NCI-H1694 (cell line): Measurements from ENCODE around the gene TAF11L9.
"Not testable (repeated sequence)": the region's sequence is repeated elsewhere in the genome, so short reads cannot be mapped to it uniquely, and the experiment has no call there.

Experiments used
- DNase-seq: peaks from one replicate; lab custom pipeline; 2025; lab: John Stamatoyannopoulos, UW

TAF11L9 gene

DNA sequence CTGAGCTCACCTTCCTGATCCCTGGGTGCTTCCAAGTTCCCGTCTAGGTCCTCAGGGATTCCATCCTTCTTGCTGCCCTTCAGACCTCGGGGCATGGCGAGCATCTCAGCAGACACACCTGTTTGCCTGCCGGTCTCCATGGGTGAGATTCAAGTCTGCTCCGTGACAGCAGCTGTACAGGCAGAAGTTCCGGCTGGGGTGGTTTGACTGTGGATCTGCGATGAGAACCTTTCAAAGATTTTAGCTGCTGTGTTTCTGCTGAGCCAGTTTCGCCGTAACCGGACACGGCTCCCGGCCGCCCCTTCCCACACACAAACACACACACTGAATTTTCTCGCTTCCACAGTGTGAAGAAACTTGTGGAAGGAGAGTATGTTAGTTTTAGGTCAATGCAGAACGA, at the start of gene TAF11L9:
Gene TAF11L9 (minus strand): TSS at position 140 of the 400 bp plus-strand sequence.
- DNase-seq, result not testable (repeated sequence)

DNA sequence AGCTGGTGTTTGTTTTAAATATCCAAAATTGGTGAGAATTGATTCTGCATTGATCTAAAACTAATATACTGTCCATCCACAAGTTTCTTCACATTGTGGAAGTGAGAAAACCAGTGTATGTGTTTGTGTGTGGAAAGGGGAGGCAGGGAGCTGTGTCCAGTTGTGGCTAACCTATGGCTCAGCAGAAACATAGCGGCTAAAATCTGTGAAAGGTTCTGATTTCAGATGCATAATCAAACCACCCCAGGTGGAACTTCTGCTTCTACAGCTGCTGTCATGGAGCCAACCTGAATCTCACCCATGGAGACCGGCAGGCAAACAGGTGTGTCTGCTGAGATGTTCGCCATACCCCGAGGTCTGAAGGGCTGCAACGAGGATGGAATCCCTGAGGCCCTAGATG, 40.0 kb upstream of the TAF11L9 start, which contains the start of gene TAF11L14:
Gene TAF11L14 (plus strand): TSS at position 301 of the 400 bp plus-strand sequence.
- DNase-seq, result no peak

DNA sequence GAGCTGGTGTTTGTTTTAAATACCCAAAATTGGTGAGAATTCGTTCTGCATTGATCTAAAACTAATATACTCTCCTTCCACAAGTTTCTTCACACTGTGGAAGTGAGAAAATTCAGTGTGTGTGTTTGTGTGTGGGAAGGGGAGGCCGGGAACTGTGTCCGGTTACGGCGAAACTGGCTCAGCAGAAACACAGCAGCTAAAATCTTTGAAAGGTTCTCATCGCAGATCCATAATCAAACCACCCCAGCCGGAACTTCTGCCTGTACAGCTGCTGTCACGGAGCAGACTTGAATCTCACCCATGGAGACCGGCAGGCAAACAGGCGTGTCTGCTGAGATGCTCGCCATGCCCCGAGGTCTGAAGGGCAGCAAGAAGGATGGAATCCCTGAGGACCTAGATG, 37.6 kb upstream of the TAF11L9 start, which contains the start of gene TAF11L13:
Gene TAF11L13 (plus strand): TSS at position 301 of the 400 bp plus-strand sequence.
- DNase-seq, result not testable (repeated sequence)

DNA sequence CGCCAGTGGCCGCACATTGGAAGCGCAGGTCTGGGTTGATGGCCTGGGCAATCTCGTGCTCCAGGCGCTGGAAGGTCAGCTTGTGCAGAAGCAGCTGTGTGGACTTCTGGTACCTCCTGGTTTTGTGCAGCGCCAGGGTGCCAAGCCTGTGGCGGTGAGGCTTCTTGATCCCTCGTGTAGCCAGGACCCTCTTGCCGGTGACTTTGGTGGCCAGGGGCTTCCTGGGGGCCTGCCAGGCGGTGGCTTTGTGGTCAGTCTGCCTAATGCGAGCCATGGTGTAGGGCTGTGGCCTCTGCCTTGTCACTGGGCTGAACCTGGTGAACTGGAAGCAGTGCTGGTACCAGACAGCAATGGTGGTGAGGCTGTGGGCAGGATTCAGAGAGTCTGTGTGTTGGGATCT, 31.5 kb upstream of the TAF11L9 start:
- DNase-seq, result no peak

DNA sequence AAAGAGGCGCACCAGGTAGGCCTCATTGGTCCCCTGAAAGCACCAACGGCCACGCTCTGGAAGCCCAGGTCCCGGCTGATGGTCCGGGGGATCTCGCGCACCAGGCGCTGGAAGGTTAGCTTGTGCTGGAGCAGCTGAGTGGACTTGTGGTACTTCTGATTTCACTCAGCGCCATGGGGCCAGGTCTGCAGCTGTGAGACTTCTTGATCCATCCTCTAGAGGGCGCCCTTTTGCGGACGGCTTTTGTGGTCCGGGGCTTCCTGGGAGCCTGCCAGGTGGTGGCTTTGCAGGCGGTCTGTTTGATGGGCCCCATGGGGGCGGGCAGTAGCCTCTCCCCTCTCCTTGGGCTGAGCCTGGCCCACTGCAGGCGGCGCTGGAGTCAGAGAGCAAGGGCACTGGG, 26.4 kb upstream of the TAF11L9 start:
- DNase-seq, result no peak

DNA sequence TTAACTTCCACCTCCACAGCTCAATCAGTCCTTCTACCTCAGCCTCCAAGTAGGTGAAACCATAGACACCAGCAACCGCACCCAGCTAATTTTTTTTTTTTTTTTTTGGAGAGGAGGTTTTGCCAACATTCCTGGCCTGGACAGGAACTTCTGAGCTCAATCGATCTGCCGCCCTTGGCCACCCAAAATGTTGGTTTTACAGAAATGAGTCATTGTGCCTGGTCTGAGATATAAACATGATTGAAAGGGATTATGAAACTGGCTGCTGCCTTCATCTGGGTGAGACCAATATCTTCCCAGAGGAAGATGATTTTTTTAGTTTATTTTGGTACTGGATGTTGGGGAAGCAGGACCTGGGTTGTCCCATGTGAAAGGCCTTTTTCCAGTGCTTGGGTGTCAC, 25.2 kb upstream of the TAF11L9 start:
- DNase-seq, result no peak

DNA sequence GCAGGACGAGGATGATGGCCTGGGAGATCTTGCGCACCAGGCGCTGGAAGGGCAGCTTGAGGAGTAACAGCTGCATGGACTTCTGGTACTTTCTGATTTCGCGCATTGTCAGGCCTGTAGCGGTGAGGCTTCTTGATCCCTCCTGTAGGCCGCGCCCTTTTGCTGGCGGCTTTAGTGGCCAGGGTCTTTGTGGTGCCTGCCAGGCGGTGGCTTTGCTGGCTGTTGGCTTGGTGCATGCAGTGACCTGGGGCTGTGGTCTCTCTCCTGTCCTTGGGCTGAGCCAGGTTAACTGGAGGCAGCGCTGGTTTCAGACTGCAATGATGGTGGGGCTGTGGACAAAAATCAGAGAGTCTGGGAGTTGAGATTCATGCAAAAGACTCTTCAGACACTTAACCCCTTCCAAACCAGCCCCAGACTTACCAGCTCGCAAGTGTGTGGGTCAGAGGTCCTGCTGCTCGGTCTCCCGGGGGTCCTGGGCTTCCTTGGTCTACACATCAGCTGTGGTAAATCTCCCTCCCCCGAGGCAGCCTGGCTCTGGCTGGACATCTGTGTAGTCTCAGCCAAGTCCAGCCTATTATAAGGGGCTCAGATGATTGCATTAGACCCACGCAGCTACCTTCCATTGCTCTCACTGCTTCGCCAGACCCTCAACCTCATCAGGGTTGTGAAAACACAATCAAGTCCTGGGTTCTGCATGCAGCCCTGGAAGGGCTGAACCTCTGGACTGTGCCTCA, 20.8 kb upstream of the TAF11L9 start:
- no peak for DNase-seq

DNA sequence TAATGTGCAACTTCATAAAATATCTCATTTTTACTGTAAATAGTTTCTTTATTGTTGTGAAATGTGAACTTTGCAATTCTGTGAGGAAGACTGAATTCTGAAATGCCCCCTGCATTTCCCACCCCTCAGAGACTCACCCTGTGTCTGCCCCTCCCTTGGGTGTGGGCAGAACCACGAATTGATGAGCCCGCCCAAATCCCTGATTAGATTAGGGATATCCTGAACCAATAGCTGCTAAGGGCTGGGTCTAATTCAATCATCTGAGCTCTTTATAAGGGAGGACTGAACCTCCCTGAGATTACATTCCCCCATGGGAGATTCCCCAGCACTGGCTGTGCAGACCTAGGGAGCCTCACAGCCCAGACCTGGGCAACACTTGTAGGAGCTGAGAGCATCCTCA, 15.9 kb upstream of the TAF11L9 start, which contains the start of gene TAF11L12:
Gene TAF11L12 (plus strand): TSS at position 301 of the 400 bp plus-strand sequence.
- not testable (repeated sequence) for DNase-seq

DNA sequence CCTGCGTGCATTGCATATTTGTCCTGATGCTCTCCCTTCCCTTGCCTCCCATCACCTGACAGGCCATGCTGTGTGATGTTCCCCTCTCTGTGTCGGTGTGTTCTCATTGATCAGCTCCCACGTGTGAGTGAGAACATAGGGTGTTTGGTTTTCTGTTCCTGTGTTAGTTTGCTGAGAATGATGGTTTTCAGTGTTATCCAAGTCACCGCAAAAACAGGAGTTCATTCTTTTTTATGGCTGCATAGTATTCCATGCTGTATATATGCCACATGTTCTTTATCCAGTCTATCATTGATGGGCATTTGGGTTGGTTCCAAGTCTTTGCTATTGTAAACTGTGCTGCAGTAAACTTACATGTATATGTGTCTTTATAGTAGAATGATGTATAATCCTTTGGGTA, 13.3 kb upstream of the TAF11L9 start:
- DNase-seq, result not testable (repeated sequence)

DNA sequence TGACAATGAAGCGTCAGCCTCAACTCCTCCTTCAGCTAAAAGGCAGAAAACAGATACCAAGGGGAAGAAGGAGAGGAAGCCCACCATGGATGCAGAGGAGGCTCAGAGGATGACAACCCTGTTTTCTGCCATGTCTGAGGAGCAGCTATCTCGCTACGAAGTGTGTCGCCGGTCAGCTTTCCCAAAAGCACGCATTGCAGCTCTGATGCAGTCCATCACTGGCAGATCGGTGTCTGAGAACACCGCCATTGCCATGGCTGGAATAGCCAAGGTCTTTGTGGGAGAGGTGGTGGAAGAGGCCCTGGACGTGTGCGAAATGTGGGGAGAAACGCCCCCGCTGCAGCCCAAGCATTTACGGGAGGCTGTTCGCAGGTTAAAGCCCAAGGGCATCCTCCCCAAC, 10.8 kb upstream of the TAF11L9 start:
- DNase-seq, result no peak

DNA sequence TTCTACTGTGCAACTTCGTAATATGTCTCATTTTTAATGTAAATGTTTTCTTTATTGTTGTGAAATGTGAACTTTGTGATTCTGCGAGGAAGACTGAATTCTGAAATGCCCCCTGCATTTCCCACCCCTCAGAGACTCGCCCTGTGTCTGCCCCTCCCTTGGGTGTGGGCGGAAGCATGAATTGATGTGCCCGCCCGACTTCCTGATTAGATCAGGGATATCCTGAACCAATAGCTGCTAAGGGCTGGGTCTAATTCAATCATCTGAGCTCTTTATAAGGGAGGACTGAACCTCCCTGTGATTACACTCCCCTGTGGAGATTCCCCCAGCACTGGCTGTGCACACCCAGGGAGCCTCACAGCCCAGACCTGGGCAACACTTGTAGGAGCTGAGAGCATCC, 9.7 kb upstream of the TAF11L9 start, which contains the start of gene TAF11L11:
Gene TAF11L11 (plus strand): TSS at position 304 of the 400 bp plus-strand sequence.
- DNase-seq, result not testable (repeated sequence)

DNA sequence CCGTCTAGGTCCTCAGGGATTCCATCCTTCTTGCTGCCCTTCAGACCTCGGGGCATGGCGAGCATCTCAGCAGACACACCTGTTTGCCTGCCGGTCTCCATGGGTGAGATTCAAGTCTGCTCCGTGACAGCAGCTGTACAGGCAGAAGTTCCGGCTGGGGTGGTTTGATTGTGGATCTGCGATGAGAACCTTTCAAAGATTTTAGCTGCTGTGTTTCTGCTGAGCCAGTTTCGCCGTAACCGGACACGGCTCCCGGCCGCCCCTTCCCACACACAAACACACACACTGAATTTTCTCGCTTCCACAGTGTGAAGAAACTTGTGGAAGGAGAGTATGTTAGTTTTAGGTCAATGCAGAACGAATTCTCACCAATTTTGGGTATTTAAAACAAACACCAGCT, 3.5 kb upstream of the TAF11L9 start, which contains the start of gene TAF11L10:
Gene TAF11L10 (minus strand): TSS at position 101 of the 400 bp plus-strand sequence.
- DNase-seq, result not testable (repeated sequence)

DNA sequence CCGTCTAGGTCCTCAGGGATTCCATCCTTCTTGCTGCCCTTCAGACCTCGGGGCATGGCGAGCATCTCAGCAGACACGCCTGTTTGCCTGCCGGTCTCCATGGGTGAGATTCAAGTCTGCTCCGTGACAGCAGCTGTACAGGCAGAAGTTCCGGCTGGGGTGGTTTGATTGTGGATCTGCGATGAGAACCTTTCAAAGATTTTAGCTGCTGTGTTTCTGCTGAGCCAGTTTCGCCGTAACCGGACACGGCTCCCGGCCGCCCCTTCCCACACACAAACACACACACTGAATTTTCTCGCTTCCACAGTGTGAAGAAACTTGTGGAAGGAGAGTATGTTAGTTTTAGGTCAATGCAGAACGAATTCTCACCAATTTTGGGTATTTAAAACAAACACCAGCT, 3.3 kb downstream of the TAF11L9 start, which contains the start of gene TAF11L8:
Gene TAF11L8 (minus strand): TSS at position 101 of the 400 bp plus-strand sequence.
- DNase-seq, result not testable (repeated sequence)

DNA sequence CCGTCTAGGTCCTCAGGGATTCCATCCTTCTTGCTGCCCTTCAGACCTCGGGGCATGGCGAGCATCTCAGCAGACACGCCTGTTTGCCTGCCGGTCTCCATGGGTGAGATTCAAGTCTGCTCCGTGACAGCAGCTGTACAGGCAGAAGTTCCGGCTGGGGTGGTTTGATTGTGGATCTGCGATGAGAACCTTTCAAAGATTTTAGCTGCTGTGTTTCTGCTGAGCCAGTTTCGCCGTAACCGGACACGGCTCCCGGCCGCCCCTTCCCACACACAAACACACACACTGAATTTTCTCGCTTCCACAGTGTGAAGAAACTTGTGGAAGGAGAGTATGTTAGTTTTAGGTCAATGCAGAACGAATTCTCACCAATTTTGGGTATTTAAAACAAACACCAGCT, 8.5 kb downstream of the TAF11L9 start, which contains the start of gene TAF11L7:
Gene TAF11L7 (minus strand): TSS at position 101 of the 400 bp plus-strand sequence.
- not testable (repeated sequence) for DNase-seq
